GM11168 (cell line): ENCODE data around the gene TBC1D3E.
"Not testable (repeated sequence)": the region's sequence is repeated elsewhere in the genome, so short reads cannot be mapped to it uniquely, and the experiment has no call there.

Experiments
- in situ Hi-C: fragments of 300-500 bp; cut with MboI; formaldehyde crosslinking; loops from one replicate; pipeline ENCODE4 v1.12.0; 2022; ENCODE audit warnings: low sequenced_read_pairs; ENCODE audit not compliant: unreplicated experiment

The TBC1D3E gene

DNA sequence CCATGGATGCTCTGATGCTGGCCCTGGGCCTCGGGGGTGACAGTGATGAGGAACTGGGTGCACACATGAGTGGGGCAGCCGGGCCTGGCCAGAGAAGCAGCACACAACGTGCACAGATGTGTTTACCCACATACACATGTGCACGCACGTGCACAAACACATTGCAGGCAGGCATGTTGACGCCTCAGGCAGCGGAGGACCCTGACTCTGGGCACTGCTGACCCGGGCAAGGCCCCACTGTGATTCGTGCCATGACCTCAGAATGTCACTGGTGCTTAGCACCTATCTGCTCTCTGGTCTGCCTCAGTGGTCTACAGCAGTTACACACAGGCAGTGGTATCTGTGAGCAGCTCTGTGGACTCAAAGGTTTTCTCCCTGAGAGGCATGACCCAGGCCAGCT lies at the start of gene TBC1D3E:
Gene TBC1D3E (plus strand): TSS at position 301 of the 400 bp plus-strand sequence. CDS start 1,545 bp downstream, outside the sequence.
- in situ Hi-C loops = not testable (repeated sequence)

DNA sequence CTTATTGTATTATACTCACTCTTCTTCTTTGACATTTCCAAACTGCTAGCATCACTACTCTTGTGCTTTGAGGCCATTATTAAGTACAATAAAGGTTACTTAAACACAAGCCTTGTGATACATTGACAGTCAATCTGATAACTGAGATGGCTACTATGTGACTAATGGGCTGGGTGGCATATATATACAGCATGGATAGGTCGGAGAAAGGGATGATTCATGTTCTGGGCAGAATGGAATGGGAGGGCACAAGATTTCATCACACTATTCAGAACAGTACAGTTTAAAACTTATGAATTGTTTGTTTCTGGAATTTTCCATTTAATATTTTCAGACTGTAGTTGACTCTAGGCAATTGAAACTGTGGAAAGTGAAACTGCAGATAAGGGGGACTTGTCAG lies 40.4 kb upstream of the TBC1D3E start:
- in situ Hi-C loops = not testable (repeated sequence)

DNA sequence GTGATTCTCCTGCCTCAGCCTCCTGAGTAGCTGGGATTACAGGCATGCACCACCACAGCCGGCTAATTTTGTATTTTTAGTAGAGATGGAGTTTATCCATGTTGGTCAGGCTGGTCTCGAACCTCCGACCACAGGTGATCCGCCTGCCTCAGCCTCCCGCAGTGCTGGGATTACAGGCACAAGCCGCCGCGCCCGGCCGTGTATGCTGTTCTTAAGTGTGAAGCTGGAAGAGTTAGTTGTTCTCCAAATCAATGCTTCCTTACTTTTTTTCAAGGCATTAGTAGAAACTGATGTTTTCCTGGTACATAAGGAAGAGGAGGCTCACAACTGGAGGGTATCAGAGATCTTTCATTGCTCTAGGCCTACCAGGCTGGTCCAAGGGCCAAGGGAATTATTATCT lies 39.6 kb upstream of the TBC1D3E start:
- in situ Hi-C loops = not testable (repeated sequence)

DNA sequence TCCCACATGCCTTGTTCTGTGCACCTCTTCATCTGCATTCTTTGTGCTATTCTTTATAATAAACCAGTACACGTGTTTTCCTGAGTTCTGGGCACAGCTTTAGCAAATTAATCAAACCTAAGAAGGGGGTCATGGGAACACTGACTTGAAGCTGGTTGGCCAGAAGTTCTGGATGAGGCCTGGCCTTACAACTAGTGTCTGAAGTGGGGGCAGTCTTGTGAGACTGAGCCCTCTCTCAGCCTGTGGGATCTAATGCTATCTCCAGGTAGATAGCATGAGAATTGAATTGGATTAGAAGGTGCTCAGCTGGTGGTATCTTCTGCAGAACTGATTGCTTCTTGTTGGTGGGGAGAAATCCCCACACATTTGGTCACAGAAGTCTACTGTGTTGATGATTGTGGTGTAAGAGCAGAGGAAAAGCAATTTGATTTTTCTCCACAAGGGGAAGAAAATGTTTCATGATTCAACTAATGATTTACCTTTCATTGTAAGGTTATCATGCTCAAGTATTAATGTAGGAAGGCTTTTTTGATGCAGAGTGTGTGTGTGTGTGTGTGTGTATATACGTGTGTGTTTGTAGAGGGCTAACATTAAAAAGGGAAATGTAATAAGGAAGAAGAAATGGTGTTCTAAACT lies 33.6 kb upstream of the TBC1D3E start:
- in situ Hi-C loops = not testable (repeated sequence)

DNA sequence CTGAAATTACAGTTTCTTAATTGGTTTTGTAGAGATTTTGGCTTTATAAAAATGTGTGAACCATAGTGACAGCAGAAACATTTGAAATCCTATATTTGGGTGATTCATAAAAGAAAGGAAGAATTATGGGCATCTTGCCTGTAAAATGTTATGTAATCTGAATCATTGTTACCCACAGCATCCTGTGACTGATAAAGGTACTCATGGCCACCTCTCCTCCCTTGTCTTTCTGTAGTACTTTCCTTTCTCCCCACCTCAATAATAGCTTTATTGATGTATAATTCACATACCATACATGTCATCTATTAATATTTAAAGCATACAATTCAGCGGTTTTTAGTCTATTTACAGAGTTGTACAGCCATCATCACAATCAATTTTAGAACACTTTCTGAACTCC lies 28.5 kb upstream of the TBC1D3E start:
- in situ Hi-C loops = not testable (repeated sequence)

DNA sequence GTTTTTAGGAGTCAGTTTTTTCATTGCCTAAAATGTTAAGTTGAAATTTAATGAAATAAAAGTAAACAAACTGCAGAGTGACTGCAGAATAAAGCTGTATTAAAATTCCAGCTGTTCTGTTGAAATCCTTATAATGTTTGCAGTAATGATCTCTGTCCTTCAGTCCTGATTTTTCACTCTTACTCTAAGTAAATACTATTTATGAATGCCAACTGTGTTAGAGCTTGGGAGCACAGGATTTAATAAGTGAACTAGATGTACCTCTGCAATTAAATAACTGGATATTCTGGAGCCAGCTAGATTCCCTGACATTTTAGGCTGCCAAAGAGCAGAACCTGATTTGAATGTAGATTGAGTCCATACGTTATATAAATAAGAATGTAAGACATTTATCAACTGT lies 7.9 kb upstream of the TBC1D3E start:
- in situ Hi-C loops = not testable (repeated sequence)

DNA sequence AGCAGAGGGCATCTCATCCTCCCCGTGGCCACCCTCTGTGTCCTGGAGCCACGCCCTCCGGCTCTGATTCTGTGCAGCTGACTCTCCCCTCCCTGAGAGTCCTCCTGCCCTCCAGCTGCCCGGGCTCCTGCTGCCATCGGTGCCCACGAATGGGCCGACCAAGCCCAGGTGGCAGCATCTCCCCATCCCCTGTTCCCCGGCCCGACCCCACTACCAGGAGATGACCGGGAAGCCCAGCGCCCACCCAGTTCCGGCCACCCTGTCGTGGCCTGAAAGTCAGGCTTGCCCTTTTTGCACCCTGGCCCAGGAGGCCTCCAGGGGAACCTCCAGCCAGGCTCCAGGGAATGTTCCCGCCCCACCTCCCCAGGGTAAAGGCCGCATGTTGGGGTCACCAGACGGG lies 7.1 kb downstream of the TBC1D3E start:
- in situ Hi-C loops = not testable (repeated sequence)
